PC-3 (cell line): ENCODE measurements around the gene PDPK1. TPM values are rescaled to one million over a fixed set of nuclear protein-coding genes. Genes with fewer than 3 reads are reported as not detected.
"Not testable (repeated sequence)": the region's sequence is repeated elsewhere in the genome, so short reads cannot be mapped to it uniquely, and the experiment has no call there.

Experiments
- ATAC-seq: fragments of 200-7000 bp; cut with Tn5 transposase; 2 replicates; pipeline ENCODE4 v1.9.1; 2020; ENCODE audit warnings: mild to moderate bottlenecking, moderate library complexity
- BruUV-seq: library from RNA; stranded (reverse); fragments of 400-500 nt; replicated peaks from 2 replicates; lab custom pipeline; 2021; lab: Mats Ljungman, UMichigan
- CTCF ChIA-PET: fragments of 300-600 bp; sonication (Branson Sonifier 250); formaldehyde crosslinking; loops from one replicate; lab custom pipeline; 2022; ENCODE audit warnings: antibody characterized with exemption; lab: Charles Lee
- POLR2A ChIA-PET: fragments of 300-600 bp; sonication (Branson Sonifier 250); formaldehyde crosslinking; loops from one replicate; lab custom pipeline; 2022; ENCODE audit warnings: antibody characterized with exemption; ENCODE audit not compliant: unreplicated experiment; lab: Charles Lee
- DNase-seq: peaks from one replicate; pipeline ENCODE4 v3.0.0-alpha.2; 2015
- H2AFZ ChIP-seq: fragments of 300-600 bp; sonication (generic); 2 replicates; pipeline ENCODE4 v1.6.0; 2016; ENCODE audit warnings: antibody characterized with exemption, low read length
- H3F3A ChIP-seq: fragments of 300-600 bp; sonication (generic); one replicate; pipeline ENCODE4 v1.6.0; 2017; ENCODE audit warnings: antibody characterized with exemption, low read length, control low read depth, mild to moderate bottlenecking; ENCODE audit not compliant: unreplicated experiment
- H3K27ac ChIP-seq: fragments of 300-600 bp; sonication (generic); 2 replicates; pipeline ENCODE4 v1.5.1; 2016; ENCODE audit warnings: mild to moderate bottlenecking, low read length
- H3K27me3 ChIP-seq: fragments of 300-600 bp; sonication (generic); 2 replicates; pipeline ENCODE4 v1.6.1; 2016; ENCODE audit warnings: low read length, mixed read lengths
- H3K36me3 ChIP-seq: fragments of 300-600 bp; sonication (generic); 2 replicates; pipeline ENCODE4 v1.6.1; 2016; ENCODE audit warnings: low read depth, mixed run types, low read length, mixed read lengths
- H3K4me1 ChIP-seq: fragments of 300-600 bp; sonication (generic); 2 replicates; pipeline ENCODE4 v1.5.1; 2016; ENCODE audit warnings: low read length; ENCODE audit not compliant: insufficient read depth
- H3K4me2 ChIP-seq: fragments of 300-600 bp; sonication (generic); 2 replicates; pipeline ENCODE4 v1.6.0; 2016; ENCODE audit warnings: low read length
- H3K4me3 ChIP-seq: fragments of 300-600 bp; sonication (generic); 2 replicates; pipeline ENCODE4 v1.5.1; 2016; ENCODE audit warnings: mild to moderate bottlenecking, low read length, mixed read lengths
- H3K79me2 ChIP-seq: fragments of 300-600 bp; sonication (generic); 2 replicates; pipeline ENCODE4 v1.6.1; 2017; ENCODE audit warnings: low read length, mixed read lengths
- H3K9ac ChIP-seq: fragments of 300-600 bp; sonication (generic); 2 replicates; pipeline ENCODE4 v1.6.0; 2016; ENCODE audit warnings: mild to moderate bottlenecking, low read length
- H3K9me2 ChIP-seq: fragments of 300-600 bp; sonication (generic); replicated peaks from 2 replicates; pipeline ENCODE4 v1.6.1; 2016; ENCODE audit warnings: mixed run types, low read length, mixed read lengths
- H3K9me3 ChIP-seq: fragments of 300-600 bp; sonication (generic); 2 replicates; pipeline ENCODE4 v1.6.1; 2016; ENCODE audit warnings: low read length, mixed read lengths
- H4K20me1 ChIP-seq: fragments of 300-600 bp; sonication (generic); 2 replicates; pipeline ENCODE4 v1.6.1; 2016; ENCODE audit warnings: low read length, mixed read lengths
- CTCF ChIP-seq: fragments of 300-600 bp; sonication (generic); conservative IDR thresholded peaks from 2 replicates; pipeline ENCODE4 v1.5.1; 2017; ENCODE audit warnings: antibody characterized with exemption, low read depth, mild to moderate bottlenecking, low read length
- EZH2 ChIP-seq: fragments of 300-600 bp; sonication (generic); IDR thresholded peaks from one replicate; pipeline ENCODE4 v1.6.1; 2017; ENCODE audit warnings: antibody characterized with exemption, mild to moderate bottlenecking, low read length; ENCODE audit not compliant: unreplicated experiment
- EZH2phosphoT487 ChIP-seq: fragments of 300-600 bp; sonication (generic); IDR thresholded peaks from 2 replicates; pipeline ENCODE4 v1.6.1; 2018; ENCODE audit warnings: mild to moderate bottlenecking, antibody characterized with exemption, low read length, borderline replicate concordance
- intact Hi-C: fragments of 100-400 bp; cut with micrococcal nuclease; formaldehyde crosslinking; loops from 2 replicates; pipeline ENCODE4 v1.9.0; 2023
- total RNA-seq: library from RNA; depleted of rRNA; stranded (reverse); fragments of >200 nt; gene quantifications from 2 replicates; pipeline ENCODE4 v1.2.3, GENCODE V29; 2014

Gene PDPK1
- total RNA-seq, 1 experiment from 2014 or later: 13.7 TPM

DNA sequence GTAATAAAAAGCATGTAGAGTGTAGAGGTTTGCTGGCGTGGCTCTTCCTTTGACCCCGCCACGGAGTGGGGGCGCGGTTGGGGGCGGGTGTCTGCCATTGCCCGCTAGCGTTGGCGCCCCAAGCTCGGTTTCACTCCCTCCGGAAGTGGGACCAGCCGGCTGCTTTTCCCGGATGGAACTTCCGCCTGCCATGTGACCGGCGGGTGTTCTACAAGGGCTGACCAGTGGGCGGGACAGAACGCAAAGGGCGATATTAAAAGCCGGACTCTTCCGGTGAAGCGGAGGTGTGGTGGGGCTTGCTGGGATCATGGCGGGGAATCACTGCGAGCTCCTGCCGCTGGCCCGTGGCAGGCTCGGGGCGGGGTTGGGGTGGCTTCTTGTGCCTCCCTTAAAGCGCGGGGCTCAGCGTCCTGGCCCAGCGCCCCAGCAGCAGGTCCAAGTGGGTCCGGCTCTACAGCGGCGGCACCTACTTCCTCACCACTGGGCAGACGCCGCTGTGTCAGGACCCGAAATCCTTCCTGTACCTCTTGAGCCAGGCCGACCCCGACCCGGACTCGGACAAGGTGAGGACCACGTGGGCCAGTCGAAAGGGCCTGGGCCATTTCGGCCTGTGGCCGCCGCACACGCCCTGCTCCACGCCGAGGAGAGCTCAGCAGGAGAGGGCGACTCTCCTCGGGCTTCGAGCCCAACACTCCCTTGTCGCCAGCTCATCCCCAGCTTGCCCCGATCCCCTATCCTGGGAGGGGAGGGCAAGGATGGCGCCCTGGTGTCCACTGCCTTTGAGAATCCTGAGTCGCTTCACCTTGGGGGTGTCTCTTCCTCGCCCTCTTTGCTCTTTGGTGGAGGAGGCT, 65.6 kb downstream of the PDPK1 start:
- ATAC-seq (peak; percentile 88), DNase-seq (peak; percentile 93)
- Histone ChIP-seq H2AFZ (peak overlapping the region; percentile 89), H3K4me2 (peak overlapping the region; percentile 93), H3K27ac (peak overlapping the region; percentile 55), H3K4me3 (peak overlapping the region; percentile 98), H3K9me3 (no peaks in the 10 kb centered on the region), H3K27me3 (no peaks in the 10 kb centered on the region), H3K9me2 (no peaks in the 10 kb centered on the region), H3F3A (no peaks in the 10 kb centered on the region), H3K4me1 (no peaks in the 10 kb centered on the region), H3K36me3 (no peaks in the 10 kb centered on the region), H3K79me2 (peaks cover 28% of the 10 kb centered on the region), H4K20me1 (no peaks in the 10 kb centered on the region), H3K9ac (peak overlapping the region; percentile 96)
- intact Hi-C loops: no loop called here
- ChIA-PET CTCF (interaction anchor here (0.6 kb wide), 1 partner anchor 84 kb away, joined by 5 read pairs; no protein-coding TSS in a partner anchor), POLR2A (no interaction called here)
- TSS peak; percentile 64 for BruUV-seq
- TF ChIP-seq EZH2phosphoT487: no peak
- no peak for TF ChIP-seq CTCF
- TF ChIP-seq EZH2: no peak

GRCh38 chr16:2604016-2604369, 66.2 kb downstream of the PDPK1 start:
- POLR2A ChIA-PET, H2AFZ ChIP-seq, H4K20me1 ChIP-seq, BruUV-seq, H3F3A ChIP-seq, H3K27me3 ChIP-seq, H3K9me3 ChIP-seq, H3K4me1 ChIP-seq, H3K36me3 ChIP-seq, H3K9me2 ChIP-seq, CTCF ChIA-PET, intact Hi-C loops: not testable (repeated sequence)
- H3K27ac ChIP-seq: peak overlapping the region; percentile 55
- peak overlapping the region; percentile 96 for H3K9ac ChIP-seq
- H3K4me3 ChIP-seq: peak overlapping the region; percentile 98
- ATAC-seq: peak; percentile 3
- peak overlapping the region; percentile 93 for H3K4me2 ChIP-seq
- peaks cover 28% of the 10 kb centered on the region for H3K79me2 ChIP-seq
- DNase-seq: peak; percentile 2

- intact Hi-C loops, H3K9ac ChIP-seq, ATAC-seq, POLR2A ChIA-PET, DNase-seq, CTCF ChIA-PET, H3K9me2 ChIP-seq, H3K4me1 ChIP-seq, H2AFZ ChIP-seq, H3K27ac ChIP-seq, H4K20me1 ChIP-seq, H3K36me3 ChIP-seq, H3K4me2 ChIP-seq, BruUV-seq, H3K4me3 ChIP-seq, H3K27me3 ChIP-seq, H3K9me3 ChIP-seq, H3F3A ChIP-seq: not testable (repeated sequence)
- peaks cover 38% of the 10 kb centered on the region for H3K79me2 ChIP-seq
Observed at GRCh38 chr16:2606820-2607219, 69.0 kb downstream of the PDPK1 start.

DNA sequence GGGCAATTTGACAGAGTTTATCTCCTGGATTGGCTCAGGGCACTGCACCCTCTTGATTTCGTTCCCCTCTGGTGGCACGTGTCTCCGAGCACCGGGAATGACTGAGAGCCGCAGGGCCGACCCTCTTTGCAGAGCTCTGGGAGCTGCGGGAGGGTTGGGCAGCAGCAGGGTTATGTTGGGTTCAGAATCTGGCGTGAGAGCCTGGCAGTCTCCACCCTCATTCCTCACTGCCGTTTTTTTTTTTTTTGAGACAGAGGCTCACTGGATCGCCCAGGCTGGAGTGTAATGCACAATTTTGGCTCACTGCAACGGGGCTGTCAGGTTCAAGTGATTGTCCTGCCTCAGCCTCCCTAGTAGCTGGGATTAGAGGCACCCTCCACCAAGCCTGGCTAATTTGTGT, 71.5 kb downstream of the PDPK1 start:
- H3K27ac ChIP-seq, H3K4me1 ChIP-seq, H3K36me3 ChIP-seq, H4K20me1 ChIP-seq, POLR2A ChIA-PET, DNase-seq, H3K9ac ChIP-seq, BruUV-seq, H3K27me3 ChIP-seq, CTCF ChIA-PET, H3K9me2 ChIP-seq, ATAC-seq, H3K4me2 ChIP-seq, H3F3A ChIP-seq, intact Hi-C loops, H3K9me3 ChIP-seq, H2AFZ ChIP-seq, H3K4me3 ChIP-seq: not testable (repeated sequence)
- H3K79me2 ChIP-seq: peaks cover 28% of the 10 kb centered on the region
